ENCODE measurements around the gene CFAP46. TPM values are rescaled to one million over a fixed set of nuclear protein-coding genes. Genes with fewer than 3 reads are reported as not detected.

Gene CFAP46
- total and polyA plus RNA-seq, 2 of the 8 experiments (the other 6 are each of a cell fraction or from before 2014, with no cell fraction given) = 2.6 to 4.8 TPM

GRCh38 chr10:132911786-132912097 is 30.6 kb downstream of the CFAP46 start:
- no peak overlapping the region for H2BK20ac ChIP-seq (ENCODE audit: low read length)
- no peak overlapping the region for H3K56ac ChIP-seq (replicated peaks; ENCODE audit: insufficient read length, low read depth, low read length)
- DNase-seq (ENCODE audit: low read depth in 1 of 2, low spot score in 2 of 2) (no peak), FAIRE-seq (no peak)
- no peak overlapping the region for H3K27ac ChIP-seq (ENCODE audit: low read depth, low read length)
- no peak overlapping the region for H4K91ac ChIP-seq (replicated peaks; ENCODE audit: insufficient read length, low read length)
- no peak overlapping the region for H2BK15ac ChIP-seq (ENCODE audit: low read length)
- no peak overlapping the region; a peak in 1 of 7 replicates for H3K9ac ChIP-seq (replicated peaks in 1 of 4; ENCODE audit: extremely low read depth in 1 of 4, low read depth in 3 of 4, low read length in 3 of 4)
- no peak overlapping the region for H4K5ac ChIP-seq (ENCODE audit: insufficient read length, low read depth, low read length)
- H3K18ac ChIP-seq (ENCODE audit: extremely low read depth, low read length) = no peak overlapping the region
- no peaks in the 10 kb centered on the region for H3K23me2 ChIP-seq (ENCODE audit: low read depth, low read length)
- ChIA-PET POLR2A (ENCODE audit: partially characterized antibody) (interaction anchor here (0.7 kb wide), 1 partner anchor 8 kb away, joined by 3 read pairs; no protein-coding TSS in a partner anchor), CTCF (ENCODE audit: partially characterized antibody) (interaction anchor here (1.5 kb wide), 1 partner anchor 25 kb away, joined by 3 read pairs; no protein-coding TSS in a partner anchor)
- H2BK5ac ChIP-seq (ENCODE audit: low read depth, low read length) = no peak overlapping the region
- H3K4ac ChIP-seq (replicated peaks; ENCODE audit: insufficient read length, low read depth, low read length) = no peak overlapping the region
- H2AK5ac ChIP-seq (ENCODE audit: low read depth, low read length) = no peak overlapping the region
- no peak overlapping the region; the same call in 1 of the 2 replicates for H4K8ac ChIP-seq (ENCODE audit: extremely low read depth, insufficient read depth, low read length)
- 78% methylated on average over 9 of the region's 9 CpGs; no CpG with 5 or more reads in 1 of the 2 experiments for WGBS, 2 experiments (ENCODE audit: extremely low coverage in 1 of 2, insufficient coverage in 1 of 2, insufficient read length in 1 of 2, insufficient replicate concordance in 2 of 2, low coverage in 1 of 2, low lambda C conversion rate in 2 of 2, missing lambda C conversion rate in 1 of 2)
- H3K23ac ChIP-seq (ENCODE audit: insufficient read length) = no peak overlapping the region
- H3K4me3 ChIP-seq (ENCODE audit: extremely low read depth in 1 of 4, insufficient read depth in 2 of 4, low read depth in 3 of 4, low read length in 4 of 4) = no peak overlapping the region
- no peaks in the 10 kb centered on the region for H3K36me3 ChIP-seq (ENCODE audit: control insufficient read depth in 2 of 4, insufficient read depth in 4 of 4, low read length in 3 of 4)
- no peaks in the 10 kb centered on the region for H3K79me1 ChIP-seq (ENCODE audit: low read depth, low read length)
- no peaks in the 10 kb centered on the region for H3K9me3 ChIP-seq (ENCODE audit: insufficient read depth in 2 of 2, low read depth in 1 of 2, low read length in 1 of 2)
- no peak overlapping the region for H2BK12ac ChIP-seq (ENCODE audit: low read depth, low read length)
- H3K4me2 ChIP-seq (ENCODE audit: insufficient read depth in 1 of 2, low read depth in 2 of 2, low read length in 2 of 2) = no peak overlapping the region
- peaks cover 0 to 25% (median 2%) of the 10 kb centered on the region in 4 experiments; a peak in 6 of 7 replicates for H3K4me1 ChIP-seq (replicated peaks in 1 of 4; ENCODE audit: control insufficient read depth in 3 of 4, insufficient read depth in 4 of 4, low read length in 3 of 4)
- no peak for TF ChIP-seq TAF1 (IDR thresholded peaks at IDR 0.05; ENCODE audit: low read depth, low read length)
- TF ChIP-seq RNF2 (IDR thresholded peaks at IDR 0.05; ENCODE audit: borderline replicate concordance, low read depth, low read length, missing control alignments, poor library complexity, severe bottlenecking) = no peak
- no peak for TF ChIP-seq RAD21 (IDR thresholded peaks at IDR 0.05 in 1 of 2, conservative IDR thresholded peaks at IDR 0.05 in 1 of 2; ENCODE audit: low read depth in 2 of 2, low read length in 2 of 2)
- TF ChIP-seq KDM4A (IDR thresholded peaks at IDR 0.05; ENCODE audit: low read depth, low read length, severe bottlenecking) = no peak
- no peak for TF ChIP-seq NRF1 (IDR thresholded peaks at IDR 0.05; ENCODE audit: low read depth, low read length)
- TF ChIP-seq SIX5 (IDR thresholded peaks at IDR 0.05; ENCODE audit: low read depth, low read length) = no peak
- no peak for TF ChIP-seq EZH2 (IDR thresholded peaks at IDR 0.05; ENCODE audit: low read depth, low read length, severe bottlenecking)
- TF ChIP-seq BRCA1 (IDR thresholded peaks at IDR 0.05; ENCODE audit: low read depth, low read length) = no peak
- H4K20me1 ChIP-seq (replicated peaks in 1 of 2; ENCODE audit: control insufficient read depth in 1 of 2, insufficient read depth in 2 of 2, low read length in 2 of 2) = no peaks in the 10 kb centered on the region
- no peak overlapping the region for H2AFZ ChIP-seq (ENCODE audit: low read length)
- no peaks in the 10 kb centered on the region for H3K79me2 ChIP-seq (ENCODE audit: control insufficient read depth in 1 of 2, insufficient read depth in 2 of 2, low read length in 2 of 2)
- no peak overlapping the region for H3K14ac ChIP-seq (ENCODE audit: insufficient read length)
- H3K27me3 ChIP-seq (replicated peaks in 1 of 4; ENCODE audit: control insufficient read depth in 3 of 4, extremely low read depth in 1 of 4, insufficient read depth in 3 of 4, low read length in 3 of 4) = no peaks in the 10 kb centered on the region
- no peak overlapping the region for H2BK120ac ChIP-seq (replicated peaks; ENCODE audit: low read depth, low read length)
